Upper lobe of left lung (tissue), 4 donors: ENCODE data around the gene RNF182.

Source experiments
- POLR2A ChIP-seq, 4 donors: fragments of 450-650 bp; IDR thresholded peaks; one replicate each; pipeline ENCODE4 v1.5.1; 2016 to 2017; ENCODE audit warnings: antibody characterized with exemption in 4 of 4, mild to moderate bottlenecking in 2 of 4
- TF ChIP-seq, protein P1 (sequence below), 6 experiments: fragments of 450-650 bp in 4 of 6; fragments of 200-600 bp in 2 of 6; sonication (generic) in 2 of 6; IDR thresholded peaks; one replicate each; pipeline ENCODE4 v1.5.1; 2016 to 2019; ENCODE audit warnings: antibody characterized with exemption in 6 of 6

DNA sequence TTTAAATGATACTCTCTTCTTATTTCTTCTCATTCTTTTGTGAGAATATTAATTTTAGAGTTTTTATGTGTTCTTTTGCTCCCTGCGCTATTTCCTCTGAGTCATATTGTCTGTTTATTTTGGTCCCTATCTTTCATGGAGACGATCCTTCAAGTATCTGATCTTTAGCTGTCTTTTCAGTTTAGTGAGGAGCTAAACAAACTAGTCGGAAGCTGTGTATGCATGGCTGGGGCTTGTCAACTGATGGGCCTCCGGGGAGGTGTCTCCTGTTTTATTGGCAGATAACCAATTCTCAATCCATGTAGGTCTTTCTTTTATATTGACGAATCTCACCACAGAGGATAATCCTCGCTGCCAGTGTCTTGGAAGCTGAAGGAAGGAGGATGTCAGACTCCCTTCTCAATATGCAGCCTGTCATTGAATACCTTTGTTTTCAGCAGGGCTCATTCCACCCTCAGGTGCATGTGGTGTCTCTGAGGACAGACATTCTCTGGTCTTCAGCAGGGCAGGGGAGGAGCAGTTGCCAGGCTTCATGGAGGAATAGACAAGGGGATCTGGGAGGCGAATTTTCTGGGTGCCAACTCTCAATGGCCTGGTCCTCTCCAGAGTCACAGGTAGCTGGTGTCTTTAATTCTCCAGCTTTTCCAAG, 64.9 kb downstream of the RNF182 start:
- TF ChIP-seq, protein P1, sequence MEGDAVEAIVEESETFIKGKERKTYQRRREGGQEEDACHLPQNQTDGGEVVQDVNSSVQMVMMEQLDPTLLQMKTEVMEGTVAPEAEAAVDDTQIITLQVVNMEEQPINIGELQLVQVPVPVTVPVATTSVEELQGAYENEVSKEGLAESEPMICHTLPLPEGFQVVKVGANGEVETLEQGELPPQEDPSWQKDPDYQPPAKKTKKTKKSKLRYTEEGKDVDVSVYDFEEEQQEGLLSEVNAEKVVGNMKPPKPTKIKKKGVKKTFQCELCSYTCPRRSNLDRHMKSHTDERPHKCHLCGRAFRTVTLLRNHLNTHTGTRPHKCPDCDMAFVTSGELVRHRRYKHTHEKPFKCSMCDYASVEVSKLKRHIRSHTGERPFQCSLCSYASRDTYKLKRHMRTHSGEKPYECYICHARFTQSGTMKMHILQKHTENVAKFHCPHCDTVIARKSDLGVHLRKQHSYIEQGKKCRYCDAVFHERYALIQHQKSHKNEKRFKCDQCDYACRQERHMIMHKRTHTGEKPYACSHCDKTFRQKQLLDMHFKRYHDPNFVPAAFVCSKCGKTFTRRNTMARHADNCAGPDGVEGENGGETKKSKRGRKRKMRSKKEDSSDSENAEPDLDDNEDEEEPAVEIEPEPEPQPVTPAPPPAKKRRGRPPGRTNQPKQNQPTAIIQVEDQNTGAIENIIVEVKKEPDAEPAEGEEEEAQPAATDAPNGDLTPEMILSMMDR (IDR thresholded peaks at IDR 0.05) = no peak
- TF ChIP-seq POLR2A (IDR thresholded peaks at IDR 0.05) = no peak
